Parathyroid adenoma (tissue), 2 donors: ENCODE results near the gene DGKD.
"Not testable (repeated sequence)": the region's sequence is repeated elsewhere in the genome, so short reads cannot be mapped to it uniquely, and the experiment has no call there.

Source experiments
- H2AFZ ChIP-seq: fragments of 300-600 bp; sonication (generic); one replicate; pipeline ENCODE4 v1.7.0; 2017; ENCODE audit warnings: antibody characterized with exemption, mild to moderate bottlenecking
- H3K27ac ChIP-seq: fragments of 300-600 bp; sonication (generic); one replicate; pipeline ENCODE4 v1.7.0; 2017
- H3K27me3 ChIP-seq: fragments of 300-600 bp; sonication (generic); one replicate; pipeline ENCODE4 v1.7.0; 2017; ENCODE audit warnings: low read length; ENCODE audit not compliant: control insufficient read depth, insufficient read depth
- H3K36me3 ChIP-seq: fragments of 300-600 bp; sonication (generic); one replicate; pipeline ENCODE4 v1.7.0; 2017; ENCODE audit warnings: low read length; ENCODE audit not compliant: control insufficient read depth, insufficient read depth
- H3K4me1 ChIP-seq: fragments of 300-600 bp; sonication (generic); one replicate; pipeline ENCODE4 v1.7.0; 2017; ENCODE audit warnings: control low read depth
- H3K4me2 ChIP-seq: fragments of 300-600 bp; sonication (generic); one replicate; pipeline ENCODE4 v1.7.0; 2017; ENCODE audit warnings: low read length
- H3K4me3 ChIP-seq: fragments of 300-600 bp; sonication (generic); one replicate; pipeline ENCODE4 v1.7.0; 2017; ENCODE audit warnings: low read depth, low read length
- H3K79me2 ChIP-seq: fragments of 300-600 bp; sonication (generic); one replicate; pipeline ENCODE4 v1.7.0; 2017; ENCODE audit warnings: control low read depth
- H3K9ac ChIP-seq: fragments of 300-600 bp; sonication (generic); one replicate; pipeline ENCODE4 v1.7.0; 2017; ENCODE audit warnings: mild to moderate bottlenecking
- H3K9me3 ChIP-seq: fragments of 300-600 bp; sonication (generic); one replicate; pipeline ENCODE4 v1.7.0; 2017; ENCODE audit warnings: low read length; ENCODE audit not compliant: control insufficient read depth
- CTCF ChIP-seq: fragments of 300-600 bp; sonication (generic); IDR thresholded peaks from one replicate; pipeline ENCODE4 v1.7.0; 2017; ENCODE audit warnings: antibody characterized with exemption, mild to moderate bottlenecking
- donor health status: primary hyperparathyroidism.

The DGKD gene

GRCh38 chr2:233328922-233329321 lies 25.4 kb upstream of the DGKD start:
- H2AFZ ChIP-seq: no peak overlapping the region
- TF ChIP-seq CTCF: no peak
- H3K79me2 ChIP-seq: no peaks in the 10 kb centered on the region
- no peak overlapping the region for H3K4me3 ChIP-seq
- H3K27me3 ChIP-seq: no peaks in the 10 kb centered on the region
- no peak overlapping the region for H3K9ac ChIP-seq
- no peaks in the 10 kb centered on the region for H3K36me3 ChIP-seq
- no peaks in the 10 kb centered on the region for H3K9me3 ChIP-seq
- H3K4me1 ChIP-seq: peaks cover 4% of the 10 kb centered on the region
- no peak overlapping the region for H3K4me2 ChIP-seq
- no peak overlapping the region for H3K27ac ChIP-seq

- Histone ChIP-seq H3K27ac (no peak overlapping the region), H3K9me3 (no peaks in the 10 kb centered on the region), H3K79me2 (no peaks in the 10 kb centered on the region), H3K9ac (no peak overlapping the region), H3K4me2 (no peak overlapping the region), H3K4me1 (peaks cover 4% of the 10 kb centered on the region), H3K27me3 (no peaks in the 10 kb centered on the region), H3K4me3 (no peak overlapping the region), H2AFZ (no peak overlapping the region), H3K36me3 (no peaks in the 10 kb centered on the region)
- TF ChIP-seq CTCF: no peak
Observed at GRCh38 chr2:233329489-233330135, 24.7 kb upstream of the DGKD start.

- Histone ChIP-seq H3K4me3 (no peak overlapping the region), H3K9ac (no peak overlapping the region), H3K4me1 (peaks cover 4% of the 10 kb centered on the region), H3K4me2 (no peak overlapping the region), H3K36me3 (no peaks in the 10 kb centered on the region), H3K79me2 (no peaks in the 10 kb centered on the region), H2AFZ (no peak overlapping the region), H3K9me3 (no peaks in the 10 kb centered on the region), H3K27ac (no peak overlapping the region), H3K27me3 (no peaks in the 10 kb centered on the region)
- TF ChIP-seq CTCF: no peak
Observed at GRCh38 chr2:233331536-233331935, 22.8 kb upstream of the DGKD start.

- no peaks in the 10 kb centered on the region for H3K9me3 ChIP-seq
- H3K9ac ChIP-seq: no peak overlapping the region
- H3K4me2 ChIP-seq: no peak overlapping the region
- no peaks in the 10 kb centered on the region for H3K79me2 ChIP-seq
- TF ChIP-seq CTCF: no peak
- H3K4me1 ChIP-seq: peaks cover 4% of the 10 kb centered on the region
- H3K4me3 ChIP-seq: no peak overlapping the region
- H3K27ac ChIP-seq: no peak overlapping the region
- H2AFZ ChIP-seq: peak overlapping the region; percentile 6
- H3K27me3 ChIP-seq: no peaks in the 10 kb centered on the region
- no peaks in the 10 kb centered on the region for H3K36me3 ChIP-seq
Observed at GRCh38 chr2:233332125-233332524, 22.2 kb upstream of the DGKD start.

GRCh38 chr2:233334915-233335314 lies 19.4 kb upstream of the DGKD start:
- H3K79me2 ChIP-seq: no peaks in the 10 kb centered on the region

GRCh38 chr2:233336091-233336490 lies 18.2 kb upstream of the DGKD start:
- not testable (repeated sequence) for H3K9me3 ChIP-seq, H3K9ac ChIP-seq, H3K4me1 ChIP-seq, H3K4me2 ChIP-seq, H3K36me3 ChIP-seq, H3K27me3 ChIP-seq, H3K79me2 ChIP-seq, H3K4me3 ChIP-seq, H3K27ac ChIP-seq, H2AFZ ChIP-seq

More at GRCh38 chr2:233334915-233335314, 19.4 kb upstream of the DGKD start:
- Histone ChIP-seq H3K4me2 (no peak overlapping the region), H3K9me3 (no peaks in the 10 kb centered on the region), H3K27ac (no peak overlapping the region), H3K4me3 (no peak overlapping the region), H3K4me1 (peaks cover 9% of the 10 kb centered on the region), H3K9ac (no peak overlapping the region), H3K27me3 (no peaks in the 10 kb centered on the region), H2AFZ (no peak overlapping the region), H3K36me3 (no peaks in the 10 kb centered on the region)
- TF ChIP-seq CTCF: no peak
